Endothelial cell of umbilical vein (primary cell): ENCODE results near the gene GARIN6.

Source experiments
- EZH2 ChIP-seq: IDR thresholded peaks from 2 replicates; pipeline ENCODE4 v1.6.1; 2012; ENCODE audit warnings: borderline replicate concordance, low read depth, mild to moderate bottlenecking, moderate library complexity, low read length, inconsistent platforms; ENCODE audit not compliant: severe bottlenecking
- MAX ChIP-seq: IDR thresholded peaks from 2 replicates; pipeline ENCODE4 v1.6.1; 2011; ENCODE audit not compliant: insufficient read depth, insufficient read length

- TF ChIP-seq MAX = no peak
- no peak for TF ChIP-seq EZH2
Observed at GRCh38 chr12:99686142-99686541, 38.6 kb downstream of the GARIN6 start.
